Daoy (cell line): ENCODE data around the gene ZRANB3. TPM values are rescaled to one million over a fixed set of nuclear protein-coding genes. Genes with fewer than 3 reads are reported as not detected.
A peak's percentile ranks its signal among the peaks of the same experiment; 100 is the strongest.

Experiments used
- DNase-seq: peaks from one replicate; pipeline ENCODE4 v3.0.0-alpha.2; 2015; ENCODE audit warnings: low read depth
- total RNA-seq: library from RNA; depleted of rRNA; stranded (reverse); fragments of >200 nt; shearing (Covaris generic); gene quantifications from 2 replicates; pipeline ENCODE4 v1.2.3, GENCODE V29; 2014

Gene ZRANB3
- total RNA-seq, 1 experiment from 2014 or later, result 11.7 TPM

- DNase-seq, result no peak
These were observed 356.8 kb downstream of the ZRANB3 start for GRCh38 chr2:135174049-135174809.

GRCh38 chr2:135169900-135170753 is 360.9 kb downstream of the ZRANB3 start:
- no peak for DNase-seq

GRCh38 chr2:135168204-135168856 is 362.7 kb downstream of the ZRANB3 start:
- no peak for DNase-seq

- no peak for DNase-seq
These were observed 363.7 kb downstream of the ZRANB3 start for GRCh38 chr2:135167273-135167672.

GRCh38 chr2:135164431-135164830 is 366.6 kb downstream of the ZRANB3 start:
- DNase-seq, result peak; percentile 57

- no peak for DNase-seq
These were observed 367.1 kb downstream of the ZRANB3 start for GRCh38 chr2:135163901-135164300.

- DNase-seq, result no peak
These were observed 367.7 kb downstream of the ZRANB3 start for GRCh38 chr2:135163306-135163705.

- no peak for DNase-seq
These were observed 368.2 kb downstream of the ZRANB3 start for GRCh38 chr2:135162786-135163185.

GRCh38 chr2:135162377-135162776 is 368.6 kb downstream of the ZRANB3 start:
- DNase-seq, result no peak

- DNase-seq, result no peak
These were observed 371.8 kb downstream of the ZRANB3 start for GRCh38 chr2:135159191-135159590.

GRCh38 chr2:135157856-135158255 is 373.2 kb downstream of the ZRANB3 start:
- DNase-seq, result no peak

GRCh38 chr2:135154962-135155361 is 376.1 kb downstream of the ZRANB3 start:
- DNase-seq, result no peak

- DNase-seq, result no peak
These were observed 378.7 kb downstream of the ZRANB3 start for GRCh38 chr2:135152361-135152760.

GRCh38 chr2:135151615-135152014 is 379.4 kb downstream of the ZRANB3 start:
- DNase-seq, result no peak

- DNase-seq, result no peak
These were observed 380.3 kb downstream of the ZRANB3 start for GRCh38 chr2:135150725-135151124.

GRCh38 chr2:135149251-135149650 is 381.8 kb downstream of the ZRANB3 start:
- DNase-seq, result no peak

- no peak for DNase-seq
These were observed 386.7 kb downstream of the ZRANB3 start for GRCh38 chr2:135144343-135144742.

- DNase-seq, result no peak
These were observed 388.7 kb downstream of the ZRANB3 start for GRCh38 chr2:135142323-135142722.

- no peak for DNase-seq
These were observed 390.4 kb downstream of the ZRANB3 start for GRCh38 chr2:135140606-135141005.

- no peak for DNase-seq
These were observed 398.7 kb downstream of the ZRANB3 start for GRCh38 chr2:135132314-135132713.

- no peak for DNase-seq
These were observed 400.3 kb downstream of the ZRANB3 start for GRCh38 chr2:135130751-135131150.

GRCh38 chr2:135125940-135126339 is 405.1 kb downstream of the ZRANB3 start:
- no peak for DNase-seq
